Measurements from ENCODE around the gene UCN2. TPM values are rescaled to one million over a fixed set of nuclear protein-coding genes. Genes with fewer than 3 reads are reported as not detected.
A peak's percentile ranks its signal among the peaks of the same experiment; 100 is the strongest.
"Not testable (repeated sequence)": the region's sequence is repeated elsewhere in the genome, so short reads cannot be mapped to it uniquely, and the experiment has no call there.

UCN2 gene
- polyA plus RNA-seq, 10 donors: 0.16 to 1.1 (median 0.49) TPM; not detected in 6

GRCh38 chr3:48562367-48563095 is 1.1 kb downstream of the UCN2 start:
- no peak for DNase-seq

GRCh38 chr3:48561045-48561736 is 2.4 kb downstream of the UCN2 start:
- peak in 2 of 3 donors; percentile 43 to 65 for DNase-seq

- peak in 2 of 3 donors; percentile 40 to 61 for DNase-seq
Measured at GRCh38 chr3:48560648-48561018, 2.9 kb downstream of the UCN2 start.

- peak in 1 of 3 donors; percentile 43 for DNase-seq
Measured at GRCh38 chr3:48558493-48559134, 5.0 kb downstream of the UCN2 start.

GRCh38 chr3:48556796-48557626 is 6.6 kb downstream of the UCN2 start, which contains the start of gene PFKFB4:
TSS of gene PFKFB4 (minus strand) at chr3:48556803. CDS start at chr3:48556777, 26 bp downstream.
- DNase-seq: peak; percentile 99

- DNase-seq: no peak
Measured at GRCh38 chr3:48555949-48556795, 7.4 kb downstream of the UCN2 start.

- no peak for DNase-seq
Measured at GRCh38 chr3:48555231-48555948, 8.2 kb downstream of the UCN2 start.

- DNase-seq: no peak
Measured at GRCh38 chr3:48553886-48554845, 9.4 kb downstream of the UCN2 start.

GRCh38 chr3:48553361-48553760 is 10.2 kb downstream of the UCN2 start:
- no peak for DNase-seq

GRCh38 chr3:48552111-48552951 is 11.2 kb downstream of the UCN2 start:
- DNase-seq: no peak

- not testable (repeated sequence) for DNase-seq
Measured at GRCh38 chr3:48551651-48552050, 11.9 kb downstream of the UCN2 start.

GRCh38 chr3:48548729-48549705 is 14.6 kb downstream of the UCN2 start:
- DNase-seq: peak; percentile 51 to 83 (median 71)

GRCh38 chr3:48548126-48548525 is 15.5 kb downstream of the UCN2 start:
- peak in 1 of 3 donors; percentile 40 for DNase-seq

- no peak for DNase-seq
Measured at GRCh38 chr3:48546203-48546829, 17.3 kb downstream of the UCN2 start.

- no peak for DNase-seq
Measured at GRCh38 chr3:48544141-48544540, 19.4 kb downstream of the UCN2 start.

- peak in 1 of 3 donors; percentile 54 for DNase-seq
Measured at GRCh38 chr3:48543271-48543866, 20.2 kb downstream of the UCN2 start.

Data from muscle of back (tissue), 11 donors.